ENCODE measurements around the gene OVCA2.

Gene OVCA2

DNA sequence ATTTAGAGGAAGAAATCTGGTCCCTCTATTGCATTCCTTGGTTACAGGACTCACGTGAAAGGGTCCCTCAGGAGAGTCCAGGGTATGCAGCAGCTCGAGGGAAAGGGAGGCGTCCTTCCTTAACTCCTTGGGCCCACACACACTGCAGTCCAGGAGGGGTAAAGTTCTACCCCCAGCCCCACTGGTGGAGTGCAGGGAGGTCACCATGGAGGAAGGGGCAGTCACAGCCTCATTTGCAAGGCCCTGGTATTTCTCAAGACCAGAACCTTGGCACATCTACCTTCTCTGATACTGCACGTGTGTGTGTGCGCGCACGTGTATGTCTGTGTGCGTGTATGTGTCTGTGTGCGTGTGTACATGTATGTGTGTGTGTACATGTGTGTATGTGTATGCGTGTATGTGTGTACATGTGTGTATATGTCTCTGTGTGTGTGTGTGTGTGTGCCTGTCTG is 24.2 kb downstream of the OVCA2 start:
- peak overlapping the region; percentile 47 for H3K27ac Mint-ChIP-seq
- no peaks in the 10 kb centered on the region for H3K27me3 Mint-ChIP-seq (ENCODE audit: low read depth)
- H3K4me3 Mint-ChIP-seq = no peak overlapping the region
- peaks cover 53% of the 10 kb centered on the region for H3K36me3 Mint-ChIP-seq (ENCODE audit: low read depth)
- H3K9me3 Mint-ChIP-seq = no peaks in the 10 kb centered on the region
- DNase-seq (ENCODE audit: low spot score) = no peak
- H3K4me1 Mint-ChIP-seq (ENCODE audit: low read depth) = peaks cover 74% of the 10 kb centered on the region

DNA sequence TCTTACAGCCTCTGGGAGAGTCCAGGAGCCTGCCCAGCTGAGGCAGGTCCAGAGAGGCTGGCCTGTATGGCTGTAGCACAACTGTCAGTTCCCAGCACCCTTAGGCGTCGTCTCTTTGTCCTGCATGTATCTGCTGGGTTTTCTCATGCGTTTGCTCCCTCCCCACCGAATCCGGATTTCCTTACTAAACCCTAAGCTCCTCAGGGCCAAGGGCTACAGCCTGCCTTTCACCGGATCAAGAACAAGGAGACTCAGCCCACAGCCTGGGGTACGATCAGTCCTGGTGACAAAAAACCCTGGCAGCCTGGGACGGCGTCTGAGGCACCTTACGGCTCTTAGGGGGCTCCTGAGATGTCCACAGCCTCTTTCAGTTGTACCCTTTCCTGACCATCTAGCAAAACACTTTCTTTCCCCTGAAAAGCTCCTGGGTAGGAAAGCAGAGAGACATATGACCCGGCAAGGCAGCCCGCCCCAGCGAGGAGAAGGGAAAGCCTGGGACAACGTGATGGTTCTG is 25.3 kb downstream of the OVCA2 start:
- DNase-seq (ENCODE audit: low spot score) = no peak
- peaks cover 53% of the 10 kb centered on the region for H3K36me3 Mint-ChIP-seq (ENCODE audit: low read depth)
- no peaks in the 10 kb centered on the region for H3K9me3 Mint-ChIP-seq
- H3K27me3 Mint-ChIP-seq (ENCODE audit: low read depth) = no peaks in the 10 kb centered on the region
- H3K4me1 Mint-ChIP-seq (ENCODE audit: low read depth) = peaks cover 80% of the 10 kb centered on the region
- peak overlapping the region; percentile 14 for H3K4me3 Mint-ChIP-seq
- H3K27ac Mint-ChIP-seq = peak overlapping the region; percentile 58

DNA sequence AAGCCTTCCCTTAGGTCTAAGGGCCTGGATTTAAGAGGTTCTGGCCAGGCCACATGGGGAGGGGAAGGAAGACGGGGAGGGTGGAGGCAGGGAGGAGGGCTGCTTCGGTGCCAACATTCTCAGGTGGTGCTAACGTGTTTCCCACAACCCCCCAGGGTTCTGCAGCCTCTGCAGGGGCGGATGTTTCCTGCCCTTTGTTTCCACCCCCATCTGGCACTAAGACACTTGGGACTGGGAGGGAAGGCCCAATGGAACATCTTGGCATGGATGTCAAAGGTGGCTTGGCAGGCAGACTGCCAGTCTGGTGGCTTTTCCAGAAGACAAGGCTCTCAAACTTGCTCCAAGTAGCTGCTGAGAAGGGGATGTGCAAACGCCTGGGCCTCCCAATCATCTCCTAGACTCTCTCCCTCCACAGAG is 25.8 kb downstream of the OVCA2 start:
- no peaks in the 10 kb centered on the region for H3K27me3 Mint-ChIP-seq (ENCODE audit: low read depth)
- H3K9me3 Mint-ChIP-seq = no peaks in the 10 kb centered on the region
- DNase-seq (ENCODE audit: low spot score) = no peak
- peaks cover 80% of the 10 kb centered on the region for H3K4me1 Mint-ChIP-seq (ENCODE audit: low read depth)
- peak overlapping the region; percentile 48 for H3K4me3 Mint-ChIP-seq
- peaks cover 53% of the 10 kb centered on the region for H3K36me3 Mint-ChIP-seq (ENCODE audit: low read depth)
- peak overlapping the region; percentile 97 for H3K27ac Mint-ChIP-seq

DNA sequence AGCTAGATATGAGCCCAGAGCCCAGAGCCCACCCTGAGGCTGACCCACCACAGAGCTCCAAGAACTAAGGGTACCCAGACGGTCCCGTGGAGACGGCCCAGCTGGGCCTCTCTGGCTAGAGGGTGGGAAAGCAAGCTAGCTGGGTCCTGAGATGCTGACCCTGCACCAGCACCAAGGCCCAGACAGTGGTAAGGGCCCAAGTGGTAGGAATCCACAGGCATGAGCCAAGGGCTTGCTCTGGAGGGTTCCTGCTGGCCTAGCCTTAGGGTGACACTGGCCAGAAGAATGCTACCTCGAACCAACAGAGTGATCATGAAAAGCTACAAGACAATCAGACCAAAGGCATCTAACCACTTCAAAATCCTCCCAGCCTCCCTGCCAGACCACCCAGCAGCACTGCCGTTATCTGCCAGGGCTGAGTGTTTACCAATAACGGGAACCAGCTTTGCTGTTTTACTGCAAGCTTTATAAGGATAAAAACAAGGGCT is 26.3 kb downstream of the OVCA2 start:
- peak overlapping the region; percentile 48 for H3K4me3 Mint-ChIP-seq
- peak overlapping the region; percentile 97 for H3K27ac Mint-ChIP-seq
- H3K4me1 Mint-ChIP-seq (ENCODE audit: low read depth) = peaks cover 81% of the 10 kb centered on the region
- DNase-seq (ENCODE audit: low spot score) = no peak
- H3K27me3 Mint-ChIP-seq (ENCODE audit: low read depth) = no peaks in the 10 kb centered on the region
- no peaks in the 10 kb centered on the region for H3K9me3 Mint-ChIP-seq
- H3K36me3 Mint-ChIP-seq (ENCODE audit: low read depth) = peaks cover 50% of the 10 kb centered on the region

DNA sequence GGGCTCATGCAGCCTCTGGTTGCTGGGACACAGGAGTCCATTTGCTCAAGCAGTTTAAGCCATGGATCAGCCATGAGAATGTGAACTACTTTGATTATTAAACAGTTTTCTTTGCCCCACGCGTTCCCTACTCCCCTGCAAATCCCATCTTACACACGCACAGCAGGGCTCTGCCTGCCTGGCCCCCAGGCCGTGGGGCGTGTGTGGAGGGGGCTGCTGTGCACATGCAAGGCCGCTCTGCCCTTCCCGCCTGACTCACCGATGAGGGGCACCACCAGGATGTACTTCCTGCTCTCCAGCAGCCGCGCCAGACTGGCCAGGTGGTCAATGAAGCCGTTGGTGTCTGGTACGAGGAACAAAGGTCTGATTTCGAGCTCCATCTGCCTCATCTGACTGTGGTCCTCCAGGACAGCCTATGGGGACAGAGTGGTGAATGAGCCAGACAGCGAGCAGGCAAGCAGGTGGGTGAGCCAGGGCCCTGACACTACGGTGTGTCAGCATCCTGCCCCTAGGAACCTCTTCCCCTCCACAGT is 26.8 kb downstream of the OVCA2 start:
- peak; percentile 44 for DNase-seq (ENCODE audit: low spot score)
- Mint-ChIP-seq H3K27ac (peak overlapping the region; percentile 97), H3K9me3 (no peaks in the 10 kb centered on the region), H3K27me3 (ENCODE audit: low read depth) (no peaks in the 10 kb centered on the region), H3K36me3 (ENCODE audit: low read depth) (peaks cover 48% of the 10 kb centered on the region), H3K4me1 (ENCODE audit: low read depth) (peaks cover 77% of the 10 kb centered on the region), H3K4me3 (peak overlapping the region; percentile 67)

DNA sequence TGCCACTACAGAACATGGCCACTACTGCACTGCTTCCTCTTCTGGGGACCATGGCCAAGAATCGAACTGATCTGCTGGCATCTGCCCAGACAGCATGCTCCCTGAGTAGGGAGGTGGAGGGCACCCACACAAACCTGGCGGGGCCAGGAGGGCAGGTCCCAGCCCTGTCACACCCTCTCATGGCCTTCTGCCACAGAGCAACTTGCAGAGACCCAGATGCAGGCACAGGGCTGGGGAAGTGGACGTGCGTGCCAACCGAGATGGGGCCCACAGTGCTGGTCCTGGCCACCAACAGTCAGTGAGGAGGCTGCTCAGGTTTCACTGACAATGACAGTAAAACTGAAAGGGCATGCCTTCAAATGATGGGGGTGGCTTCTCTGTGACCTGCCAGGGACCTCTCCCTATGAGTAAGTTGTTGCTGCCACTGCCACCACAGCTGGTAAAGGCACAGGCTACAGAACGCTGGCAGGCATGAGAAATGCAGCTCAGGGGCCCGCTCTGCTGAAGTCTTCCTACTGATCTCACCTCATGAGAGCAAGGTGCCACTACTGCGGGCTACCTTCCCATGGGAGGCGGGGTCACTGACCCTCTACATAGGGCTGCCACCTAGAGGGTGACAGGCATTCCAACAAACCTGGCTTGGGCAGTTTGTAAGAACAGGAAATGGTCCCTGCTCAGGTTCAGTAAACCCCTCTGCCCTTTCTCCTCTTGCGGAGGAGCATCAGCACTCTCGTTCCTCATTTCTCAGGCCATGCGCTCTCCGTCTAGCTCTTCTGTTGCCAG is 28.6 kb downstream of the OVCA2 start:
- H3K27ac Mint-ChIP-seq = peak overlapping the region; percentile 97
- no peaks in the 10 kb centered on the region for H3K9me3 Mint-ChIP-seq
- DNase-seq (ENCODE audit: low spot score) = peak; percentile 89
- no peaks in the 10 kb centered on the region for H3K27me3 Mint-ChIP-seq (ENCODE audit: low read depth)
- peaks cover 75% of the 10 kb centered on the region for H3K4me1 Mint-ChIP-seq (ENCODE audit: low read depth)
- H3K36me3 Mint-ChIP-seq (ENCODE audit: low read depth) = peaks cover 43% of the 10 kb centered on the region
- peak overlapping the region; percentile 74 for H3K4me3 Mint-ChIP-seq

DNA sequence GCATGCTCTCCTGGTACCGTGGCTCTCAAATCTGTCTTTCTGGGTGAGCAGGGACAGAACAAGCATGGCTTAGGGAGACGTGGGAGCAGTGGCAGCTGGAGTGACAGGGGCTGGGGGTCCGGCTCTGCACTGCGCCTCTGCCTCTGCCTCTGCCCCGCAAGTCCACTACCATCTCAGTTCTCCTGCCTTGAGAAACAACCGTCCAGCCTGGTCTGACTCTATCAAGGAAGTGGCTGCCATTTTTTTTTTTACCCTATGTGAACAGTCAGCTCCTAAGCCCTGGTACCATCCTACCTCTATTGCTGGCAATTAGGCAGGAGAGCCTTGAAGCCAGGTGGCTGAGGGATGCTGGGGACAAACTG is 29.2 kb downstream of the OVCA2 start:
- Mint-ChIP-seq H3K27ac (peak overlapping the region; percentile 97), H3K27me3 (ENCODE audit: low read depth) (no peaks in the 10 kb centered on the region), H3K36me3 (ENCODE audit: low read depth) (peaks cover 44% of the 10 kb centered on the region), H3K9me3 (no peaks in the 10 kb centered on the region), H3K4me3 (peak overlapping the region; percentile 74), H3K4me1 (ENCODE audit: low read depth) (peaks cover 73% of the 10 kb centered on the region)
- no peak for DNase-seq (ENCODE audit: low spot score)

DNA sequence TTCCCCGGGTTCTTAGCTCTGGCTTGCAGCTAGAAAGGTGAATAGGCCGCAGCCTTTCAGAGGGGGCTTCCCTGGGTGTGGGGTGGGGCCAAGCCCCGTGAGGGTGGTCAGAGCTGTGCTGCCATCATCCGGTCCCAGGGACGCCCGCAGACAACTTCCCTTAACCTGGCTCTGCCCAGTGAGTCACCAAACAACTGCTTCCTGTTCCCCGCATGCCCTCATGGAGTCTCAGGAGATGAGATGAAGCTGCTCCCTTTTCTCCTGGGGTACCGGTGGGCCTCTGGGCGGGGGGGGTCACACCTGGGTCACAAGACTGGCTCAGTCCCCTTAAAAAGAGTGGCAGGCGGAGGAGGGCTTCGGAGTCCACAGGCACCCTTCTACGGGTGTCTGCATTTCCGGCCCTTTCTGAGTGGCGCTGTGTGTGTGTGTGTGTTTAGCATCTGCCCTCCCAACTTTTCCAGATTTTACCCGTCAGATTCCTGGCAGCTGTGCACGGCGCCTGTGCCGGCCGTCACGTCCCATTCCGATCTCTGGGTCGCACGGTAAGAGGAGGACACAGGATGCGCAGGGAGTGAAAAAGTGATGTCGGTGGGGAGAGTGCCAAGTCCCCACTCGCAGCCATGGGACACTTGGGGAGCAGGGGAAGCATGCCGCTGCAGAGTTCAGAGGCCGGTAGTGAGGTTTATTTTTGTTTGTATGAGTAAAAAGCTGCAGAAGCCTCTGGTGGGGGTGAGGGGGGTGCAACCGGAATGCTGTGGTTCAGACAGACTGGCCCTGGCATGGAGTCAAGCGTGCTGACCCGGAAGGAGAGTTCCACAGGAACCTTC is 29.8 kb downstream of the OVCA2 start:
- H3K4me3 Mint-ChIP-seq = peak overlapping the region; percentile 74
- peaks cover 74% of the 10 kb centered on the region for H3K4me1 Mint-ChIP-seq (ENCODE audit: low read depth)
- no peaks in the 10 kb centered on the region for H3K9me3 Mint-ChIP-seq
- H3K27me3 Mint-ChIP-seq (ENCODE audit: low read depth) = no peaks in the 10 kb centered on the region
- H3K27ac Mint-ChIP-seq = peak overlapping the region; percentile 97
- H3K36me3 Mint-ChIP-seq (ENCODE audit: low read depth) = peaks cover 43% of the 10 kb centered on the region
- DNase-seq (ENCODE audit: low spot score) = no peak

DNA sequence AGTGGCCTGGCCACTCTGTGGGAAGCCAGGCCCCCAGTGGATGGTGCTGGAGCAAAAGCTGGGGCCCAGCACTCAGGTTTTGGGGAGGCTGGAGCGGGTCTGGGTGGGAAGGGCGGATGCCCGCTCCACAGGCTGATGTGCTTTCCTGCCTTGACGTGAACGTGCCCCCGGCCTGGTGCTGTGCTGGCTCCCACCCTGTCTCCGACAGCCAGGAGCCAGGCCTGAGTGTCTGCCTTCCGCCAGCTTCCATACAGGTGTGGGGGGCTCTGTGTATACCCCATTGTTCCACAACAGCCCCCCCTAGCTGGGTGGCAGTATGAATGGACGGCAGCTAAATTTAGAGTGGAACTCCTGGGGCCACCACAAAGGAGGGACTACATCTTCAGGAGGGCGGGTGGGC is 33.1 kb downstream of the OVCA2 start:
- Mint-ChIP-seq H3K27ac (no peak overlapping the region), H3K4me1 (ENCODE audit: low read depth) (peaks cover 50% of the 10 kb centered on the region), H3K4me3 (no peak overlapping the region)

DNA sequence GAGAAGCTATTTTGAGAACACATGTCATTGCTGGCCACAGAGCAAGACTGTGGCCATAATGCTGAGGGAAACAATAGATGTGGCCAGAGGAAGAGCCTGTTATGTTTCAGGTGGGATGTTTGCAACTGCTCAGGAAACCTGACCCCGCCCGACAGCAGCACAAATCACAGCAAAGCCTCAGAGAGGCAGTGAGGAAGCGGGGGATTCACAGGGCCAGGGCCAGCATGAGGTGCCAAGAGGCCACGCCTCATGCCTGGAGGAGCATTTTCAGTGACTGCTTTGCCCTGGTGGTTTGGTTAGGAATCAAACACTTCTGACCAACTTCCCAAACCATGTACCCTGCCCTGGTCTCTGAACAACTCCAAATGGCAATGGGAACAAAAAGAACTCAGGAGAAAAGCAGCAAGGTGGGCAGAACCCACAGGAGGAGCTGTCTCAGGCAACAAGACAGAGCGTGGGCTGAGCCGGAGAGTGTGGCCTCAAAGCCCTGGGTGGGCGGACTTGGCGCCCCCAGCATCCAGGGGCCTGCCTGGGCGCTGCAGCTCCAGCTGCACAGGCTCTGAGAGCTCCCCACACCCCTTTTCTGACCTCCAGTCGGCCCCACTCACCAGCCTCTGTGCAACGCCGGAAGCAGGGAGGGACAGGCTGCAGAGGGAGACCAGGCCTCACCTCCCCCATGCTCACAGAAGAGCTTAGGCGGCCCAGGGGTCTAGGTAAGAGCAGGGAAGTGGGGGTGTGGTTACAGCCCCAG is 33.7 kb downstream of the OVCA2 start:
- H3K27me3 Mint-ChIP-seq (ENCODE audit: low read depth) = no peaks in the 10 kb centered on the region
- H3K4me3 Mint-ChIP-seq = no peak overlapping the region
- H3K9me3 Mint-ChIP-seq = no peaks in the 10 kb centered on the region
- H3K27ac Mint-ChIP-seq = peak overlapping the region; percentile 31
- peaks cover 63% of the 10 kb centered on the region for H3K36me3 Mint-ChIP-seq (ENCODE audit: low read depth)
- H3K4me1 Mint-ChIP-seq (ENCODE audit: low read depth) = peaks cover 44% of the 10 kb centered on the region
- DNase-seq (ENCODE audit: low spot score) = no peak

More for the DNA sequence above, 33.1 kb downstream of the OVCA2 start:
- H3K9me3 Mint-ChIP-seq = no peaks in the 10 kb centered on the region
- no peaks in the 10 kb centered on the region for H3K27me3 Mint-ChIP-seq (ENCODE audit: low read depth)
- peaks cover 62% of the 10 kb centered on the region for H3K36me3 Mint-ChIP-seq (ENCODE audit: low read depth)
- no peak for DNase-seq (ENCODE audit: low spot score)

DNA sequence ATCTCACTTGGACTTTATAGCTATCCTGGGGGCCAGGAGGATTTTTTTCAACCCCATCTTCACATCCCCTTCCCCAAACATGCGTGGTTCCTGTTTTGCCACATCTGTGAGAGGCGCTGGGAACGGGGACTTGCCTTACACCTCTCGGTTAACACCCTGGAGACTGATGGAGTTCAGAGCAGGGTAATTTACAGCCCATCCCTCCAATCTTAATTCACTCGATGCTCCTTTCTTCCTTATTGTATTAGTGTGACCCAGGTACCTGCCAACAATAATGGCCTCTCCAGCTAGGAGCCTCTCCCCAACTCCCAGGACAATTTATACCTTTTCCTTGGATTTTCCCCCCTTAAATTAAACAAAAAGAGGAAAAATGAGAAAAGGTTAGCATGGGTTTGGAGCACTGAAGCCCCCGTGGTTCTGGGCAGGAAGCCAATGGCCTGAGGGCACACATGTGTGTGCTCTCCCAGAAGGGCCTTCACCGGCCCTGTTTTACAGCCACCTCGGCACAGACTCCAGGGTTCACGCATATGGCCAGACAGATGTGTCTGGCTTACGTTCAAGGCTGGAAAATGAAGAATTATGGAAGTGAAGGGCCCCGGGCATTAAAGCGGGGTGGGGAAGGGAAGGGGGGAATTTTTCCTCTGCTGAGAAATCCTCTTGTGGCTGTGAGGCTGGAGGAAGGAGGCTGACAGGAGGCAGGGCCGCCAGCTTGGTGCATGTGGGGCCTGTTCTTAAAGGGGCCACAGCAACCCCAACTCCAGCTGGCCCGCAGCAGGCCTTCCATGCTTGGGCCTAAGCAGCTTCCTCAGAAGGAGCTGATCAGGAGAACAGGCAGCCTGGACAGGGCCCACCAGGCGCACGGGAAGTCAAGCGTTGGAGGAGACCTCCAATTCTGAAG is 34.5 kb downstream of the OVCA2 start:
- no peaks in the 10 kb centered on the region for H3K9me3 Mint-ChIP-seq
- peak overlapping the region; percentile 26 for H3K27ac Mint-ChIP-seq
- H3K4me1 Mint-ChIP-seq (ENCODE audit: low read depth) = peaks cover 38% of the 10 kb centered on the region
- H3K27me3 Mint-ChIP-seq (ENCODE audit: low read depth) = no peaks in the 10 kb centered on the region
- H3K36me3 Mint-ChIP-seq (ENCODE audit: low read depth) = peaks cover 61% of the 10 kb centered on the region
- H3K4me3 Mint-ChIP-seq = no peak overlapping the region
- DNase-seq (ENCODE audit: low spot score) = no peak

DNA sequence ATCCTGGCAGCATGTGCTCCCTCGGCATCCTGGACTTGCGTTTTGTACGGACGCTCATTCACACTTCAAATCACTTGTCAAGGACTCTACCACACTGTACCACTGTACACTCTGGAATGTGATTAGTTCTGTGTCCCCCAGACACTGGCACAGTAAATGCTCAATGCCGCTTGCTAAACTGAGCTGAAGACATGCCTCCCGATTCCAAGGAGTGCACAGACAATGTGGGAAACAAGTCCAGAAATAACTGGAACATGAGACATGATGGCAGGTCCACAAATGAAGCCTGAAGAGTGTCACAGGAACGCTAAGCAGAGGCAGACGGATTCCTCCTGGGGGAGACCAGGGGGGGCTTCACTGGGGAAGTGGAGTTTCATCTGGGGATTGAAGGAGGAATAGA is 35.2 kb downstream of the OVCA2 start:
- no peak overlapping the region for H3K27ac Mint-ChIP-seq
- no peaks in the 10 kb centered on the region for H3K9me3 Mint-ChIP-seq
- H3K27me3 Mint-ChIP-seq (ENCODE audit: low read depth) = no peaks in the 10 kb centered on the region
- H3K4me3 Mint-ChIP-seq = no peak overlapping the region
- DNase-seq (ENCODE audit: low spot score) = no peak
- peaks cover 38% of the 10 kb centered on the region for H3K4me1 Mint-ChIP-seq (ENCODE audit: low read depth)
- H3K36me3 Mint-ChIP-seq (ENCODE audit: low read depth) = peaks cover 61% of the 10 kb centered on the region
